COLO668 (cell line): ENCODE measurements around the gene SPATC1L.

ENCODE experiments used
- DNase-seq: peaks from one replicate; lab custom pipeline; 2025; ENCODE audit not compliant: unreplicated experiment; lab: John Stamatoyannopoulos, UW

Gene SPATC1L

GRCh38 chr21:46122758-46123683 lies 61.2 kb downstream of the SPATC1L start:
- DNase-seq = no peak

- no peak for DNase-seq
Measured at GRCh38 chr21:46122237-46122671, 62.0 kb downstream of the SPATC1L start.

GRCh38 chr21:46121286-46122221 lies 62.7 kb downstream of the SPATC1L start:
- no peak for DNase-seq

GRCh38 chr21:46120301-46121285 lies 63.7 kb downstream of the SPATC1L start:
- DNase-seq = no peak

GRCh38 chr21:46119637-46120271 lies 64.5 kb downstream of the SPATC1L start:
- DNase-seq = no peak

GRCh38 chr21:46119144-46119636 lies 65.1 kb downstream of the SPATC1L start:
- no peak for DNase-seq

- no peak for DNase-seq
Measured at GRCh38 chr21:46118316-46119143, 65.7 kb downstream of the SPATC1L start.

- no peak for DNase-seq
Measured at GRCh38 chr21:46117586-46118315, 66.5 kb downstream of the SPATC1L start.

- no peak for DNase-seq
Measured at GRCh38 chr21:46116776-46117585, 67.3 kb downstream of the SPATC1L start.

GRCh38 chr21:46116189-46116775 lies 68.0 kb downstream of the SPATC1L start:
- no peak for DNase-seq

- DNase-seq = no peak
Measured at GRCh38 chr21:46115441-46116188, 68.6 kb downstream of the SPATC1L start.

GRCh38 chr21:46114963-46115362 lies 69.3 kb downstream of the SPATC1L start:
- DNase-seq = no peak

- no peak for DNase-seq
Measured at GRCh38 chr21:46113497-46114176, 70.6 kb downstream of the SPATC1L start.

GRCh38 chr21:46112725-46113215 lies 71.5 kb downstream of the SPATC1L start:
- no peak for DNase-seq

- no peak for DNase-seq
Measured at GRCh38 chr21:46111857-46112724, 72.2 kb downstream of the SPATC1L start.
